CD4-positive, alpha-beta T cell treated with Interleukin-17A for 4 hours (primary cell): ENCODE measurements around the gene MAN1A1.

Experiments
- DNase-seq: peaks from one replicate; pipeline ENCODE4 v3.0.0-alpha.2; 2020; ENCODE audit warnings: mixed read lengths

The MAN1A1 gene

DNA sequence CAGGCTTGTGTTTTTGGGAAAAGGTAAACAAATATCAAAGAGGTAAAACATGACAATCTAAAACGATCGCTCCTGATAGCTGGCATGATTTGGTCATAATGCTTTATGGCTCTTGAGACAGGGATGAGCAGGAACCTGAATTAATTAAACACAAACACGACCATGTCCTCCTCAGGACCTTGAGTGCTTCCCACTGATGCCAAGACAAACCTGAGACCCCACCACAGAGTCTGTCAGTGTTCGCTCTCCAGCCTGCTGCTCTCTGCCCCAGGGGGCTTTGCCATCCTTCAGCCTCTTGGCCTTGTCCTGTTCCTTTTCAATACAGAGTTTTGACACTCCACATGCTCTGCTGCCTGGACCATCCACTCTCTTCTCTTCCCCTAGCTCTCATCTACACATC is 119.4 kb downstream of the MAN1A1 start:
- no peak for DNase-seq

- DNase-seq: no peak
These were observed 122.2 kb downstream of the MAN1A1 start for GRCh38 chr6:119227377-119227776.

- no peak for DNase-seq
These were observed 123.5 kb downstream of the MAN1A1 start for GRCh38 chr6:119226089-119226488.

GRCh38 chr6:119224095-119224701 is 125.4 kb downstream of the MAN1A1 start:
- DNase-seq: no peak

- DNase-seq: no peak
These were observed 129.1 kb downstream of the MAN1A1 start for GRCh38 chr6:119220452-119220851.

GRCh38 chr6:119218548-119218947 is 131.0 kb downstream of the MAN1A1 start:
- DNase-seq: no peak

- no peak for DNase-seq
These were observed 133.5 kb downstream of the MAN1A1 start for GRCh38 chr6:119215885-119216590.

DNA sequence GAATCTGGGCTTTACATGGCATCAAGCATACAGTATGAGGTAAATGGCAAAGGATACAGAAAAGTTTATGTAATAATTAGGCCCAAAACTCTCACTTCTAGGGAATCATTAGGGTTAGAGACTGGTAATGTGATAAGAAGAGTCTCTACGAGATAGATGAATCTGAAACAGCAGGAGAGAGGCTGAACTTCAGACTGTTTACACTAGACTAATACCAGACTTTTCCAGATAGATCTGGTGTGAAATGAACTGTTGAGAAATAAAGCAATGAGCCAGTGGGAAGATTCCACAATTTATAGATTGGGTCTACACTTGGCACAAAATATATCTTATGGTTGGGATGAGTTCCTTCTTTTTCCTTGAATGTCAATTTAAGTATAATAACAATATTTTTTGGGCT is 134.3 kb downstream of the MAN1A1 start:
- no peak for DNase-seq

DNA sequence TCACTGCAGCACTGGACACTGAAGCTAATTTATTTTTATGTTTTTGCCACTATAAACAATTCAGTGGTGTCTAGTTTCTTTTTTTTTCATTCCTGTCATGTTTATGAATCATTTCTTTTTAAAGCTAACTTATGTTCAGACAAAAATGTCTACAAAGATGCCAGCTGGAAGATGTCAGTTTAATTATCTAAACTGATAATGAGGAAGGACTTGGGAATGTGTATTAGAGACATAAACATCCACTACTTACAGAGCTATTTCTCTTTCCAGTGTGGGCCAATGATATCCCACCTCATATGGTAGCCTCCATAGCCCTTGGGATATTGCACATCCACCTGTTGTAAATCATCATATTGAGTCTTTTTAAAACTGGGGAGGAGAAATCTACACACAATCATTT is 139.0 kb downstream of the MAN1A1 start:
- DNase-seq: no peak

- no peak for DNase-seq
These were observed 139.9 kb downstream of the MAN1A1 start for GRCh38 chr6:119209452-119210205.

DNA sequence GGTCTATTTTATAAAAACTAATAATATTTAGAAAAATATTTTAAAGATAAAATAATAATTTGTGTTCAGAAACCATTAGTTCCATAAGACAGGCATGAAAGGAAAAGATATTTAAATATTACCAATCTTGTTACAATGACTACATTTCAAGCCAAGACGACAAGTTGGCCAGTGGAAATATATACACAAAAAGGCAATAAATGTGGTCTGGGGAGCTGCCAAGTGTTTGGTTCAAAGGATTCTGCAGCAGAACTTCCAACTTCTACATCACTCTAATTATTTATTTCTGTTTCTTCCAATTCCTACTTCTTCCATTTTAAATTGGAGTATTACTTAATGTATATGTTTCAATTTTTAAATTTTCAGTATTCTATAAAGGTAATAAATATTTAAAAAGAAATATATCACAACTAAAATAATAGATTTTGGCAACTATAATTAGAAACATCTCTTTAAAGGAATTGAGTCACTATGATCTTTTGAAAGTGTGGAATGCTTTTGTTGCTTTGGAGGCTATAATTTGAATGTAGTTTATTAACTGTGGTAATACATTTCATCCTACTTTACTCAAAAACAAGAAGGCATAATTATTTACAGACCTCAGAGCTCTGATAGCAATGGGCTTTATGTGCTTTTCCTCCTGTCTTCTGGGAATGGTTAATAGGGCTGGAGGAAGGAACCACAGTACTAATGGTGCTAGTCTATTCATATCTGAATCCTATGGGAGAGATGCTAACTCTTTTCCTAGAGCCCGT is 141.4 kb downstream of the MAN1A1 start:
- no peak for DNase-seq

DNA sequence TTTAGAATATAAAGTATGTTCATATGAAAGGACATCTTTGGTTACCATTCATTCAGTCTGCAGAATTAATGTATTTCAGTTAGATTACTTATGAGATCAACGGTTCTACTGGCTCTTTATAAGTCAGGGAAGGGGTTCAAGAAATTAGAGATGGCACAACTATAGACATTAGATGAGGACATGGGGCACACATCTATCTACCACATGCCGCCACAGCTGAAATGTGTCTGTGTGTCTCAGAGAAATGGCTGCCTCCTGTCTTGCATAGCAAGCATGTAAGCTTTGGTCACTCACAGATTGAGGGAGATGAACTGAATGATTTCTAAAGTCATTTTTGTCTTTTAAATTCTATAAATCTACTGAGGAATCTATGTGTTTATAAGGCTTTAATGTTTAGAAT is 142.2 kb downstream of the MAN1A1 start:
- DNase-seq: no peak

GRCh38 chr6:119205911-119206618 is 143.5 kb downstream of the MAN1A1 start:
- DNase-seq: no peak

- no peak for DNase-seq
These were observed 144.8 kb downstream of the MAN1A1 start for GRCh38 chr6:119204719-119205118.

DNA sequence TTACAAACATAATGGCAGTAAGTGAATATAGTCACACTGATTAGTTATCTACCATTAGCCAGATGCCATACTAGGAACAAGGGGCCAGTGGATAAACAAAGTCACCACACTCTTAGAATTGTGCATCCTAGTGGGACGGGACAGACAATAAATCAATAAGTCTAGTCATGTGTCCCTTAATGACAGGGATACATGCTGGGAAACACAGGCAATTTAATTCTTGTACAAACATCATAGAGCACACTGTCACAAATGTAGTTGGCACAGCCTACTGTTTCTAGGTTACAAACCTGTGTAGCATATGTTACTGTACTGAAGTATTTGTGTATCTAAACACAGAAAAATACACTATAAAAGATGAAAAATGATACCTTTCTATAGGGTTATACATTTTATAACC is 148.1 kb downstream of the MAN1A1 start:
- no peak for DNase-seq

- no peak for DNase-seq
These were observed 148.9 kb downstream of the MAN1A1 start for GRCh38 chr6:119200512-119201175.

DNA sequence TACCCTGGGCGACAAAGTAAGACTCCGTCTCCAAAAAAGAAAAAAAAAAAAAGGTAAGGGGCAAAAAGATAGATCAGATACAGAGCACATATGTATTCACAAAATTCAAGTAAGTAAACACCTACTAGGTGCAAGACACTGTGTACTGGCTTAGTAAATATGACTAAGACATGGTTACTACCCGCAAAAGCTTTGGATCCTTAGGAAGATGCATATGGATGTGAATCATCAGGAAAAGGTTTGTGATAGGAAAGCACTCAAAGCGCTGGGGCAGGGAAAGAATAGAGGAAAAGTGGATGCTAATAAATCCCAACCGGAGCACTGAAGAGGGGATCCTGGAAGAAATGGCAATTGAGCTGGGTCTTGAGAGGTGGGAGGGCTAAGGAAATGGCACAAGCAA is 152.3 kb downstream of the MAN1A1 start:
- no peak for DNase-seq

GRCh38 chr6:119196715-119197114 is 152.8 kb downstream of the MAN1A1 start:
- DNase-seq: no peak

DNA sequence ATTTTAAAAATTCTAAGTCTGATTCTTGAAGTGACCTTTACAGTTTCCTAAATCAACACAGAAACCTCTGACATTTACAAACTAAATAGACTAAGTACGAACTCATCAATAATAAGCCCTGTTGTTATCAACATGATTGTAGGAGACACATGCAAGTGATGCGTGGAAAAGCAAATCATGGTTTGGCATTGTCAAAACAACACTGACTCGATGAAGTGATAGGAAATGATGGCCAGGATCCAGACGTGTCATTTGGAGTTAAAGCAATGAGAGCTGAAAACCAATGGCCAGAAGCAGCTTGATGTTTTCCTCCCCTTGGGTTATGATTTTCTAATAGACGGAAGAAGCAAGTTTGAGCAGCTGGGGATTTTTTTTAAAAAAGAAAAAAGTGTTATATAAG is 153.7 kb downstream of the MAN1A1 start:
- no peak for DNase-seq

- no peak for DNase-seq
These were observed 154.4 kb downstream of the MAN1A1 start for GRCh38 chr6:119195204-119195603.

DNA sequence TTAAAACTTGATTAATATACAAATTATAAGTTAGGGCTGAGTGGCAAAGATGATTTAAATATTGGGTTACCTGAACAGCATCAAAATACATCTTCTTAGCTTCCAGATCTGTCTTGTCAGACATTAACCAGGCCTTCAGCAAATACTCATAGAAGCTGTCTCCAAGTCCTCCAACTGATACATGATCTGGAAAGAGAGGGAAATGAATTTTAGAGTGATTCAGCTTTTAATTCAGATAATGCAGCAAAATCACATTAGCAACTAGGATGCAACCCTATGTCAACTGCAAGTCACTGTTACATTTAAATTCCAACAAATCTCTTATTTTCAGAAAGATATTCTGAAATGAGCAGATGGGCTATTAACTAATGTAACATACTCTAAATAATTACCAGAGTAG is 155.9 kb downstream of the MAN1A1 start:
- DNase-seq: no peak

GRCh38 chr6:119192200-119192599 is 157.4 kb downstream of the MAN1A1 start:
- DNase-seq: no peak
